K562 (cell line): ENCODE data around the gene AHCY. TPM values are rescaled to one million over a fixed set of nuclear protein-coding genes. Genes with fewer than 3 reads are reported as not detected.

Experiments used
- CHAMP1 ChIP-seq: fragments of 450-650 bp; IDR thresholded peaks from 2 replicates; pipeline ENCODE4 v1.6.1; 2016; ENCODE audit warnings: mild to moderate bottlenecking
- CREM ChIP-seq: IDR thresholded peaks from 2 replicates; pipeline ENCODE4 v1.6.1; 2014; ENCODE audit warnings: antibody characterized with exemption, low read depth
- DPF2 ChIP-seq: fragments of 450-650 bp; IDR thresholded peaks from 2 replicates; pipeline ENCODE4 v1.6.1; 2016
- ETV1 ChIP-seq: fragments of 450-650 bp; conservative IDR thresholded peaks from 2 replicates; pipeline ENCODE4 v1.6.1; 2016; ENCODE audit warnings: missing genetic modification characterization, control low read depth, low read depth, missing compliant biosample characterization
- GABPB1 ChIP-seq: sonication (generic); formaldehyde crosslinking; IDR thresholded peaks from 2 replicates; pipeline ENCODE4 v1.8.0; 2022; ENCODE audit warnings: mild to moderate bottlenecking, missing genetic modification reagents
- HBP1 ChIP-seq: fragments of 450-650 bp; formaldehyde crosslinking; IDR thresholded peaks from 2 replicates; pipeline ENCODE4 v1.4.0; 2022; ENCODE audit warnings: missing genetic modification characterization
- HES1 ChIP-seq: fragments of 450-650 bp; IDR thresholded peaks from 2 replicates; pipeline ENCODE4 v1.6.1; 2016; ENCODE audit warnings: low read depth, mild to moderate bottlenecking, moderate library complexity
- ILK ChIP-seq: fragments of 450-650 bp; IDR thresholded peaks from 2 replicates; pipeline ENCODE4 v1.6.1; 2016; ENCODE audit warnings: missing genetic modification characterization, low read depth, mild to moderate bottlenecking, missing compliant biosample characterization, moderate library complexity, borderline replicate concordance
- KAT8 ChIP-seq: fragments of 450-650 bp; IDR thresholded peaks from 2 replicates; pipeline ENCODE4 v1.6.1; 2016; ENCODE audit warnings: low read depth, mild to moderate bottlenecking
- MEIS2 ChIP-seq: fragments of 450-650 bp; IDR thresholded peaks from 2 replicates; pipeline ENCODE4 v1.6.1; 2014; ENCODE audit warnings: mild to moderate bottlenecking; ENCODE audit not compliant: partially characterized antibody
- MYC ChIP-seq, 2 experiments: fragments of 250-450 bp in 1 of 2; sonication (Bioruptor Pico) in 1 of 2; IDR thresholded peaks; 2 replicates each; pipeline versions ENCODE4 v1.5.1 to v1.6.1; 2012 to 2021; ENCODE audit warnings: low read depth in 2 of 2, borderline replicate concordance in 1 of 2, improper control_type of control experiment in 1 of 2, low read length in 1 of 2, mild to moderate bottlenecking in 1 of 2, moderate library complexity in 1 of 2
- NFE2L1 ChIP-seq: fragments of 450-650 bp; IDR thresholded peaks from 2 replicates; pipeline ENCODE4 v1.6.1; 2016; ENCODE audit warnings: missing genetic modification characterization, low read depth, mild to moderate bottlenecking, missing compliant biosample characterization, moderate library complexity, borderline replicate concordance
- NFRKB ChIP-seq: fragments of 450-650 bp; IDR thresholded peaks from 2 replicates; pipeline ENCODE4 v1.6.1; 2016; ENCODE audit warnings: low read depth
- NR1H2 ChIP-seq: sonication (generic); formaldehyde crosslinking; IDR thresholded peaks from 2 replicates; pipeline ENCODE4 v1.4.0; 2020; ENCODE audit warnings: mild to moderate bottlenecking, missing genetic modification reagents
- PURB ChIP-seq: sonication (generic); formaldehyde crosslinking; IDR thresholded peaks from 2 replicates; pipeline ENCODE4 v1.9.0; 2021; ENCODE audit warnings: low read depth, mild to moderate bottlenecking, missing genetic modification reagents
- TARDBP ChIP-seq: fragments of 450-650 bp; IDR thresholded peaks from 2 replicates; pipeline ENCODE4 v1.6.1; 2016
- TBP ChIP-seq: optimal IDR thresholded peaks from 2 replicates; pipeline ENCODE3; 2011; ENCODE audit warnings: low read depth, low read length, improper control_type of control experiment
- ZNF175 ChIP-seq: fragments of 200-800 bp; sonication (Bioruptor generic); IDR thresholded peaks from 2 replicates; pipeline ENCODE4 v1.6.1; 2016; ENCODE audit warnings: low read depth, mild to moderate bottlenecking, missing genetic modification characterization, missing compliant biosample characterization
- ZNF695 ChIP-seq: fragments of 450-650 bp; formaldehyde crosslinking; IDR thresholded peaks from 2 replicates; pipeline ENCODE4 v1.4.0; 2020; ENCODE audit warnings: mild to moderate bottlenecking, moderate library complexity
- ZNF76 ChIP-seq: fragments of 250-450 bp; sonication (Bioruptor Pico); IDR thresholded peaks from 2 replicates; pipeline ENCODE4 v1.4.0; 2020; ENCODE audit warnings: mild to moderate bottlenecking, moderate library complexity, borderline replicate concordance
- polyA plus RNA-seq, 8 experiments: library from polyadenylated mRNA; depleted of rRNA in 4 of 8; stranded (reverse) in 5 of 8; unstranded in 3 of 8; fragments of >200 nt; fragmentation: Nextera tagmentation in 2 of 8; fragmentation: Illumina TruSeq in 1 of 8; extraction: Ambion mirVana in 2 of 8; extraction: Trizol in 1 of 8; gene quantifications; 2 replicates each; pipeline versions ENCODE4 v1.2.1 to v1.2.3, GENCODE V29; 2011 to 2014; ENCODE audit warnings: inconsistent platforms in 1 of 8, missing spikeins in 1 of 8
- total RNA-seq, 7 experiments: library from RNA; depleted of rRNA in 6 of 7; stranded (reverse); fragments of >200 nt in 6 of 7; fragmentation: Illumina TruSeq in 2 of 7; extraction: Trizol in 2 of 7; gene quantifications; 2 replicates each; pipeline versions ENCODE4 v1.2.1 to v1.2.3, GENCODE V29; 2011 to 2021; ENCODE audit warnings: low replicate concordance in 1 of 7

AHCY gene
- total and polyA plus RNA-seq, 9 of the 15 experiments (the other 6 are each of a cell fraction or from before 2014, with no cell fraction given) = 82.5 to 269 (median 190) TPM

GRCh38 chr20:34316196-34316814 lies 13.2 kb upstream of the AHCY start (continued):
- no peak for TF ChIP-seq CHAMP1
- no peak for TF ChIP-seq ILK
- no peak for TF ChIP-seq HBP1
- TF ChIP-seq HES1 = no peak
- TF ChIP-seq ETV1 (tag) = peak; percentile 50; the same call in 1 of the 2 replicates
- TF ChIP-seq TBP = no peak
- TF ChIP-seq MEIS2 = no peak
- peak; percentile 51; the same call in 1 of the 2 replicates for TF ChIP-seq DPF2
- TF ChIP-seq GABPB1 = no peak
- TF ChIP-seq NFRKB = 0 out of 2 replicates have a peak, but pooled peaks have one; percentile 19
- peak; percentile 92 for TF ChIP-seq ZNF175 (CRISPR knock-in tag)
- no peak for TF ChIP-seq ZNF76
- no peak for TF ChIP-seq ZNF695
- no peak for TF ChIP-seq TARDBP
- no peak for TF ChIP-seq KAT8
- no peak for TF ChIP-seq NFE2L1 (tag)
- TF ChIP-seq MYC (IDR thresholded peaks at IDR 0.05; ENCODE audit: low read depth, low read length) = no peak
- no peak for TF ChIP-seq MYC (CRISPR knock-in tag; IDR thresholded peaks at IDR 0.05; ENCODE audit: borderline replicate concordance, low read depth)
- no peak for TF ChIP-seq PURB
- no peak for TF ChIP-seq CREM
- TF ChIP-seq NR1H2 (CRISPR knock-in tag) = no peak
